HepG2 (cell line): ENCODE data around the gene RAB6B. TPM values are rescaled to one million over a fixed set of nuclear protein-coding genes. Genes with fewer than 3 reads are reported as not detected.
A peak's percentile ranks its signal among the peaks of the same experiment; 100 is the strongest.

Experiments
- AFF4 ChIP-seq: sonication (generic); formaldehyde crosslinking; IDR thresholded peaks from 2 replicates; pipeline ENCODE4 v1.4.0; 2020; ENCODE audit warnings: missing genetic modification reagents
- HBP1 ChIP-seq: IDR thresholded peaks from 2 replicates; pipeline ENCODE4 v1.6.1; 2016; ENCODE audit warnings: low read depth, control low read depth
- IKZF1 ChIP-seq: fragments of 450-650 bp; IDR thresholded peaks from 2 replicates; pipeline ENCODE4 v1.7.1; 2016
- MED1 ChIP-seq: sonication (generic); formaldehyde crosslinking; IDR thresholded peaks from 2 replicates; pipeline ENCODE4 v1.4.0; 2020; ENCODE audit warnings: missing genetic modification reagents
- NKX3-1 ChIP-seq: sonication (generic); formaldehyde crosslinking; IDR thresholded peaks from 2 replicates; pipeline ENCODE4 v1.5.0; 2020; ENCODE audit warnings: missing genetic modification reagents
- RBFOX2 ChIP-seq: fragments of 200-400 bp; formaldehyde crosslinking; IDR thresholded peaks from 2 replicates; pipeline ENCODE4 v1.6.1; 2017; ENCODE audit warnings: low read depth, mild to moderate bottlenecking, low read length
- RBM22 ChIP-seq: fragments of 200-400 bp; formaldehyde crosslinking; optimal IDR thresholded peaks from 2 replicates; pipeline ENCODE3; 2017; ENCODE audit warnings: mild to moderate bottlenecking, low read length, moderate library complexity
- STAT6 ChIP-seq: sonication (generic); formaldehyde crosslinking; IDR thresholded peaks from 2 replicates; pipeline ENCODE4 v1.4.0; 2020; ENCODE audit warnings: missing genetic modification reagents, mild to moderate bottlenecking, borderline replicate concordance
- TMF1 ChIP-seq: sonication (generic); formaldehyde crosslinking; IDR thresholded peaks from 2 replicates; pipeline ENCODE4 v1.8.1; 2022; ENCODE audit warnings: low read depth, missing genetic modification reagents
- TOPORS ChIP-seq: sonication (generic); formaldehyde crosslinking; IDR thresholded peaks from 2 replicates; pipeline ENCODE4 v1.8.0; 2023; ENCODE audit warnings: mild to moderate bottlenecking, missing genetic modification reagents
- YEATS4 ChIP-seq: sonication (generic); formaldehyde crosslinking; IDR thresholded peaks from 2 replicates; pipeline ENCODE4 v1.4.0; 2020; ENCODE audit warnings: missing genetic modification reagents, borderline replicate concordance
- ZBTB7B ChIP-seq: sonication (generic); formaldehyde crosslinking; IDR thresholded peaks from 2 replicates; pipeline ENCODE4 v1.4.0; 2020; ENCODE audit warnings: missing genetic modification reagents
- ZNF205 ChIP-seq: IDR thresholded peaks from 2 replicates; pipeline ENCODE4 v1.6.1; 2018; ENCODE audit warnings: missing biosample characterization, missing genetic modification reagents
- ZNF282 ChIP-seq: fragments of 450-650 bp; IDR thresholded peaks from 2 replicates; pipeline ENCODE4 v1.6.1; 2018; ENCODE audit not compliant: partially characterized antibody
- ZNF513 ChIP-seq: sonication (generic); formaldehyde crosslinking; conservative IDR thresholded peaks from 2 replicates; pipeline ENCODE4 v1.5.0; 2020; ENCODE audit warnings: missing genetic modification reagents
- ZNF562 ChIP-seq: sonication (generic); formaldehyde crosslinking; IDR thresholded peaks from 2 replicates; pipeline ENCODE4 v1.8.0; 2022; ENCODE audit warnings: missing genetic modification reagents, borderline replicate concordance
- ZNF570 ChIP-seq: sonication (generic); formaldehyde crosslinking; IDR thresholded peaks from 2 replicates; pipeline ENCODE4 v1.4.0; 2020; ENCODE audit warnings: mild to moderate bottlenecking, missing genetic modification reagents, borderline replicate concordance
- ZNF674 ChIP-seq: sonication (generic); formaldehyde crosslinking; IDR thresholded peaks from 2 replicates; pipeline ENCODE4 v1.5.0; 2020; ENCODE audit warnings: low read depth, mild to moderate bottlenecking, missing genetic modification reagents
- ZNF691 ChIP-seq: sonication (generic); formaldehyde crosslinking; IDR thresholded peaks from 2 replicates; pipeline ENCODE4 v1.4.0; 2020; ENCODE audit warnings: missing genetic modification reagents, low read depth, mild to moderate bottlenecking, borderline replicate concordance
- ZNF781 ChIP-seq: sonication (generic); formaldehyde crosslinking; IDR thresholded peaks from 2 replicates; pipeline ENCODE4 v1.5.1; 2020; ENCODE audit warnings: borderline replicate concordance, mild to moderate bottlenecking, missing genetic modification reagents; ENCODE audit errors: not compliant biosample characterization
- polyA plus RNA-seq, 8 experiments: library from polyadenylated mRNA; depleted of rRNA in 3 of 8; stranded (reverse) in 7 of 8; unstranded in 1 of 8; fragments of >200 nt; fragmentation: Illumina TruSeq in 4 of 8; extraction: Trizol in 4 of 8; gene quantifications; 2 replicates each; pipeline versions ENCODE4 v1.2.1 to v1.2.3, GENCODE V29; 2011 to 2016; ENCODE audit warnings: low read depth in 4 of 8, missing spikeins in 1 of 8, mixed read lengths in 1 of 8; ENCODE audit not compliant: insufficient read depth in 1 of 8
- total RNA-seq, 5 experiments: library from RNA; depleted of rRNA; stranded (reverse); fragments of >200 nt; fragmentation: Illumina TruSeq; extraction: Trizol; gene quantifications; 2 replicates each; pipeline ENCODE4 v1.2.3, GENCODE V29; 2016; ENCODE audit warnings: low read depth in 1 of 5

The RAB6B gene
- total and polyA plus RNA-seq, 2 of the 13 experiments (the other 11 are each of a cell fraction or from before 2014, with no cell fraction given) = 0.16 TPM; not detected in 1

- TF ChIP-seq STAT6 (no peak), YEATS4 (no peak), ZNF570 (CRISPR knock-in tag) (no peak), ZNF205 (CRISPR knock-in tag) (no peak), RBM22 (peak; percentile 77), IKZF1 (no peak), AFF4 (CRISPR knock-in tag) (no peak), TOPORS (CRISPR knock-in tag) (peak; percentile 47; the same call in 1 of the 2 replicates), ZBTB7B (CRISPR knock-in tag) (no peak), ZNF691 (no peak), HBP1 (no peak), ZNF513 (CRISPR knock-in tag) (no peak), ZNF562 (CRISPR knock-in tag) (no peak), ZNF674 (CRISPR knock-in tag) (no peak), RBFOX2 (0 out of 2 replicates have a peak, but pooled peaks have one; percentile 9), TMF1 (CRISPR knock-in tag) (0 out of 2 replicates have a peak, but pooled peaks have one; percentile 14), ZNF282 (no peak), NKX3-1 (CRISPR knock-in tag) (no peak), MED1 (CRISPR knock-in tag) (peak; percentile 25; the same call in 1 of the 2 replicates), ZNF781 (no peak)
Measured at GRCh38 chr3:133775835-133776234, 119.8 kb downstream of the RAB6B start (continued).
